HEK293 (cell line): Measurements from ENCODE around the gene RFESD.

Source experiments
- CTCF ChIA-PET: fragments of 350-600 bp; formaldehyde crosslinking; extraction: SDS; loops from one replicate; lab custom pipeline; 2021; ENCODE audit warnings: antibody characterized with exemption; lab: Yijun Ruan, JAX
- POLR2A ChIA-PET: fragments of 300-600 bp; formaldehyde crosslinking; extraction: SDS; loops from one replicate; lab custom pipeline; 2020; ENCODE audit warnings: antibody characterized with exemption, inconsistent platforms; lab: Yijun Ruan, JAX
- H3K27ac ChIP-seq: fragments of 200-500 bp; sonication (Bioruptor generic); 2 replicates; pipeline ENCODE4 v1.5.1; 2014; ENCODE audit warnings: low read depth, low read length, control low read depth, inconsistent platforms; ENCODE audit errors: extremely low read depth
- H3K36me3 ChIP-seq, 2 experiments: fragments of 200-500 bp in 1 of 2; sonication (Bioruptor generic) in 1 of 2; 1 replicate in 1 of 2; 2 replicates in 1 of 2; pipeline ENCODE4 v1.5.1; 2014 to 2017; ENCODE audit warnings: inconsistent platforms in 2 of 2, low read length in 2 of 2; ENCODE audit not compliant: control insufficient read depth in 2 of 2, insufficient read depth in 1 of 2
- H3K4me1 ChIP-seq: fragments of 200-500 bp; sonication (Bioruptor generic); 2 replicates; pipeline ENCODE4 v1.5.1; 2014; ENCODE audit warnings: mild to moderate bottlenecking, low read length, inconsistent platforms; ENCODE audit not compliant: control insufficient read depth, insufficient read depth
- H3K4me3 ChIP-seq: 2 replicates; pipeline ENCODE4 v1.5.1; 2011; ENCODE audit warnings: low read depth, mild to moderate bottlenecking, control low read depth, low read length, moderate library complexity
- H3K9me3 ChIP-seq: fragments of 200-500 bp; sonication (Bioruptor generic); 2 replicates; pipeline ENCODE4 v1.5.1; 2014; ENCODE audit warnings: low read depth, low read length, inconsistent platforms; ENCODE audit not compliant: control insufficient read depth, insufficient read depth
- MYNN ChIP-seq: fragments of 450-650 bp; formaldehyde crosslinking; IDR thresholded peaks from 2 replicates; pipeline ENCODE4 v1.5.1; 2016; ENCODE audit warnings: missing biosample characterization, missing genetic modification characterization, borderline replicate concordance
- SCRT1 ChIP-seq: fragments of 450-650 bp; formaldehyde crosslinking; IDR thresholded peaks from 2 replicates; pipeline ENCODE4 v1.5.1; 2016; ENCODE audit warnings: missing biosample characterization, missing genetic modification characterization, borderline replicate concordance
- SP2 ChIP-seq: fragments of 450-650 bp; formaldehyde crosslinking; IDR thresholded peaks from 2 replicates; pipeline ENCODE4 v1.5.1; 2016; ENCODE audit warnings: missing biosample characterization, missing genetic modification characterization
- WT1 ChIP-seq: fragments of 450-650 bp; formaldehyde crosslinking; IDR thresholded peaks from 2 replicates; pipeline ENCODE4 v1.5.1; 2016; ENCODE audit warnings: missing biosample characterization, missing genetic modification characterization
- ZFP69B ChIP-seq: fragments of 450-650 bp; formaldehyde crosslinking; IDR thresholded peaks from 2 replicates; pipeline ENCODE4 v1.5.1; 2016; ENCODE audit warnings: missing biosample characterization, missing genetic modification characterization
- ZNF112 ChIP-seq: fragments of 450-650 bp; formaldehyde crosslinking; IDR thresholded peaks from 2 replicates; pipeline ENCODE4 v1.5.0; 2017; ENCODE audit warnings: missing biosample characterization, missing genetic modification characterization
- ZNF133 ChIP-seq: fragments of 450-650 bp; formaldehyde crosslinking; IDR thresholded peaks from 2 replicates; pipeline ENCODE4 v1.5.1; 2016; ENCODE audit warnings: missing biosample characterization, missing genetic modification characterization
- ZNF140 ChIP-seq: fragments of 450-650 bp; formaldehyde crosslinking; IDR thresholded peaks from 2 replicates; pipeline ENCODE4 v1.5.1; 2016; ENCODE audit warnings: missing biosample characterization, missing genetic modification characterization
- ZNF175 ChIP-seq: fragments of 450-650 bp; formaldehyde crosslinking; IDR thresholded peaks from 2 replicates; pipeline ENCODE4 v1.5.1; 2016; ENCODE audit warnings: missing biosample characterization, missing genetic modification characterization
- ZNF266 ChIP-seq: fragments of 450-650 bp; formaldehyde crosslinking; IDR thresholded peaks from 2 replicates; pipeline ENCODE4 v1.5.1; 2016; ENCODE audit warnings: missing biosample characterization, missing genetic modification characterization, low read depth
- ZNF530 ChIP-seq: fragments of 450-650 bp; formaldehyde crosslinking; IDR thresholded peaks from 2 replicates; pipeline ENCODE4 v1.5.1; 2016; ENCODE audit warnings: low read depth, missing biosample characterization, missing genetic modification characterization
- ZNF548 ChIP-seq: fragments of 450-650 bp; formaldehyde crosslinking; IDR thresholded peaks from 2 replicates; pipeline ENCODE4 v1.5.1; 2016; ENCODE audit warnings: missing biosample characterization, missing genetic modification characterization
- ZNF560 ChIP-seq: fragments of 450-650 bp; formaldehyde crosslinking; IDR thresholded peaks from 2 replicates; pipeline ENCODE4 v1.5.1; 2017; ENCODE audit warnings: missing biosample characterization, missing genetic modification characterization, borderline replicate concordance
- ZNF585B ChIP-seq: fragments of 450-650 bp; formaldehyde crosslinking; IDR thresholded peaks from 2 replicates; pipeline ENCODE4 v1.5.1; 2016; ENCODE audit warnings: missing biosample characterization, missing genetic modification characterization
- ZNF621 ChIP-seq: fragments of 450-650 bp; formaldehyde crosslinking; IDR thresholded peaks from 2 replicates; pipeline ENCODE4 v1.5.1; 2017; ENCODE audit warnings: missing biosample characterization, missing genetic modification characterization
- TF ChIP-seq, protein P1 (sequence below): fragments of 450-650 bp; formaldehyde crosslinking; IDR thresholded peaks from 2 replicates; pipeline ENCODE4 v1.5.1; 2016; ENCODE audit warnings: missing biosample characterization, missing genetic modification characterization
- TF ChIP-seq, protein P2 (sequence below): fragments of 450-650 bp; formaldehyde crosslinking; IDR thresholded peaks from 2 replicates; pipeline ENCODE4 v1.5.1; 2016; ENCODE audit warnings: missing biosample characterization, missing genetic modification characterization
- TF ChIP-seq, protein P3 (sequence below): fragments of 450-650 bp; IDR thresholded peaks from 2 replicates; pipeline ENCODE4 v1.5.1; 2018; ENCODE audit warnings: missing biosample characterization, mild to moderate bottlenecking, missing genetic modification characterization
- TF ChIP-seq, protein P4 (sequence below): fragments of 450-650 bp; formaldehyde crosslinking; IDR thresholded peaks from 2 replicates; pipeline ENCODE4 v1.5.1; 2016; ENCODE audit warnings: missing biosample characterization, missing genetic modification characterization

Gene RFESD

DNA sequence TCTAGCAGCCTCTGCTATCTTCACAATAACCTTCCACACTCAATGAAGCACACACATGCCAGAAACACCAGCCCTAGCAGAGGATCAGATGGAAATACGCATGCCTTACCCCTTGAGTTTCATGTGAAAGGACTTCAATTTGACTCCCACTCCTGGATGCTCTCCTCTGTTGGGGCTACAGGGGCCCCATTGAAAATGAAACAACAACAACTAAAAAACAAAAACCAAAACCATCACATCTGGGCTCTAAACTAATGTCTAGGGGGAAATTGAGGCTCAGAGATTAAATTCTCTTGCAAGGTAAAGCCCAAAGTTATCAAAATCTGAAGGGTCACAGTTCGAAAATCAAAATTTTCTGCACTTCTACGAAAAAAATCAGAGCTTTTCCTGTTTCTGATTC, 7.9 kb upstream of the RFESD start:
- POLR2A ChIA-PET = no interaction called here
- Histone ChIP-seq H3K9me3 (no peaks in the 10 kb centered on the region), H3K4me1 (no peaks in the 10 kb centered on the region)
- TF ChIP-seq, protein P1, sequence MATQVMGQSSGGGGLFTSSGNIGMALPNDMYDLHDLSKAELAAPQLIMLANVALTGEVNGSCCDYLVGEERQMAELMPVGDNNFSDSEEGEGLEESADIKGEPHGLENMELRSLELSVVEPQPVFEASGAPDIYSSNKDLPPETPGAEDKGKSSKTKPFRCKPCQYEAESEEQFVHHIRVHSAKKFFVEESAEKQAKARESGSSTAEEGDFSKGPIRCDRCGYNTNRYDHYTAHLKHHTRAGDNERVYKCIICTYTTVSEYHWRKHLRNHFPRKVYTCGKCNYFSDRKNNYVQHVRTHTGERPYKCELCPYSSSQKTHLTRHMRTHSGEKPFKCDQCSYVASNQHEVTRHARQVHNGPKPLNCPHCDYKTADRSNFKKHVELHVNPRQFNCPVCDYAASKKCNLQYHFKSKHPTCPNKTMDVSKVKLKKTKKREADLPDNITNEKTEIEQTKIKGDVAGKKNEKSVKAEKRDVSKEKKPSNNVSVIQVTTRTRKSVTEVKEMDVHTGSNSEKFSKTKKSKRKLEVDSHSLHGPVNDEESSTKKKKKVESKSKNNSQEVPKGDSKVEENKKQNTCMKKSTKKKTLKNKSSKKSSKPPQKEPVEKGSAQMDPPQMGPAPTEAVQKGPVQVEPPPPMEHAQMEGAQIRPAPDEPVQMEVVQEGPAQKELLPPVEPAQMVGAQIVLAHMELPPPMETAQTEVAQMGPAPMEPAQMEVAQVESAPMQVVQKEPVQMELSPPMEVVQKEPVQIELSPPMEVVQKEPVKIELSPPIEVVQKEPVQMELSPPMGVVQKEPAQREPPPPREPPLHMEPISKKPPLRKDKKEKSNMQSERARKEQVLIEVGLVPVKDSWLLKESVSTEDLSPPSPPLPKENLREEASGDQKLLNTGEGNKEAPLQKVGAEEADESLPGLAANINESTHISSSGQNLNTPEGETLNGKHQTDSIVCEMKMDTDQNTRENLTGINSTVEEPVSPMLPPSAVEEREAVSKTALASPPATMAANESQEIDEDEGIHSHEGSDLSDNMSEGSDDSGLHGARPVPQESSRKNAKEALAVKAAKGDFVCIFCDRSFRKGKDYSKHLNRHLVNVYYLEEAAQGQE = no peak
- TF ChIP-seq WT1 (no peak), ZNF112 (tag by site-specific recombination) (no peak), ZNF560 (tag by site-specific recombination) (no peak)
- TF ChIP-seq, all 188 proteins: peak for 0
- CTCF ChIA-PET = interaction anchor here (0.9 kb wide), 1 partner anchor 112 kb away, joined by 3 read pairs; no protein-coding TSS in a partner anchor
- no peak overlapping the region for H3K4me3 ChIP-seq
- no peak overlapping the region for H3K27ac ChIP-seq
- no peaks in the 10 kb centered on the region for H3K36me3 ChIP-seq

DNA sequence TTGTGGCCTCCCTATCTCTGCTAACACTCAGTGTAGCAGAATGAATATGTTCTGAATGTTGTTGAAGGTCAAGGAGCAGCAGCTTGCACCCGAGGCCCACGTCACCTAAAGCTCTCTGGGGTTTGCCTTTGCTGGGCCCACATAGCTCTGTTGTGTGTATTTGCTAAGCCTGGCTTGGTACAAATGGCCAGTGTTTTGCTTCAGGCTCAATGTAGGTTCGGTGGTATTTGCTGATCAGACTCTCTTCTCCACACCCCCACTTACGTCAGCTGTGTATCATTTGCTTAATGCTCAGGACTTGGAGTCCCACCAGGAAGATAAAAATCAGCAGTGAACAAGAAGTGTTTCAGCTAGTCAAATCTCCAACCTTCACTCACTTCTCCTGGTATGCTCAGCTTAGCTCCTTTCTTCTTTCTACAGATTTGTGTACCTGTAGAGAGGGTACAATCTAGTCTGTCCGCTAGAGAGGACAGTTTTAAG, 4.8 kb upstream of the RFESD start:
- ChIA-PET CTCF (interaction anchor here (1.3 to 7.4 kb wide), 5 partner anchors 10 to 207 kb away, joined by 4 to 64 read pairs (median 8); no protein-coding TSS in a partner anchor), POLR2A (no interaction called here)
- H3K9me3 ChIP-seq = no peaks in the 10 kb centered on the region
- H3K4me3 ChIP-seq = no peak overlapping the region
- TF ChIP-seq SCRT1 (tag by site-specific recombination) (no peak), ZNF585B (no peak), ZNF140 (tag by site-specific recombination) (no peak), ZFP69B (tag by site-specific recombination) (no peak), ZNF175 (tag by site-specific recombination) (no peak), ZNF548 (tag by site-specific recombination) (no peak), ZNF133 (tag by site-specific recombination) (no peak), ZNF530 (tag by site-specific recombination) (no peak), ZNF266 (tag by site-specific recombination) (no peak), MYNN (no peak), ZNF621 (tag by site-specific recombination) (no peak), SP2 (tag by site-specific recombination) (no peak)
- TF ChIP-seq, protein P2, sequence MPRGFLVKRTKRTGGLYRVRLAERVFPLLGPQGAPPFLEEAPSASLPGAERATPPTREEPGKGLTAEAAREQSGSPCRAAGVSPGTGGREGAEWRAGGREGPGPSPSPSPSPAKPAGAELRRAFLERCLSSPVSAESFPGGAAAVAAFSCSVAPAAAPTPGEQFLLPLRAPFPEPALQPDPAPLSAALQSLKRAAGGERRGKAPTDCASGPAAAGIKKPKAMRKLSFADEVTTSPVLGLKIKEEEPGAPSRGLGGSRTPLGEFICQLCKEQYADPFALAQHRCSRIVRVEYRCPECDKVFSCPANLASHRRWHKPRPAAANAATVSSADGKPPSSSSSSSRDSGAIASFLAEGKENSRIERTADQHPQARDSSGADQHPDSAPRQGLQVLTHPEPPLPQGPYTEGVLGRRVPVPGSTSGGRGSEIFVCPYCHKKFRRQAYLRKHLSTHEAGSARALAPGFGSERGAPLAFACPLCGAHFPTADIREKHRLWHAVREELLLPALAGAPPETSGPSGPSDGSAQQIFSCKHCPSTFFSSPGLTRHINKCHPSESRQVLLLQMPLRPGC (tag by site-specific recombination) = no peak
- TF ChIP-seq, protein P3, sequence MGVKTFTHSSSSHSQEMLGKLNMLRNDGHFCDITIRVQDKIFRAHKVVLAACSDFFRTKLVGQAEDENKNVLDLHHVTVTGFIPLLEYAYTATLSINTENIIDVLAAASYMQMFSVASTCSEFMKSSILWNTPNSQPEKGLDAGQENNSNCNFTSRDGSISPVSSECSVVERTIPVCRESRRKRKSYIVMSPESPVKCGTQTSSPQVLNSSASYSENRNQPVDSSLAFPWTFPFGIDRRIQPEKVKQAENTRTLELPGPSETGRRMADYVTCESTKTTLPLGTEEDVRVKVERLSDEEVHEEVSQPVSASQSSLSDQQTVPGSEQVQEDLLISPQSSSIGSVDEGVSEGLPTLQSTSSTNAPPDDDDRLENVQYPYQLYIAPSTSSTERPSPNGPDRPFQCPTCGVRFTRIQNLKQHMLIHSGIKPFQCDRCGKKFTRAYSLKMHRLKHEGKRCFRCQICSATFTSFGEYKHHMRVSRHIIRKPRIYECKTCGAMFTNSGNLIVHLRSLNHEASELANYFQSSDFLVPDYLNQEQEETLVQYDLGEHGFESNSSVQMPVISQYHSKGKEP = no peak
- TF ChIP-seq, protein P4, sequence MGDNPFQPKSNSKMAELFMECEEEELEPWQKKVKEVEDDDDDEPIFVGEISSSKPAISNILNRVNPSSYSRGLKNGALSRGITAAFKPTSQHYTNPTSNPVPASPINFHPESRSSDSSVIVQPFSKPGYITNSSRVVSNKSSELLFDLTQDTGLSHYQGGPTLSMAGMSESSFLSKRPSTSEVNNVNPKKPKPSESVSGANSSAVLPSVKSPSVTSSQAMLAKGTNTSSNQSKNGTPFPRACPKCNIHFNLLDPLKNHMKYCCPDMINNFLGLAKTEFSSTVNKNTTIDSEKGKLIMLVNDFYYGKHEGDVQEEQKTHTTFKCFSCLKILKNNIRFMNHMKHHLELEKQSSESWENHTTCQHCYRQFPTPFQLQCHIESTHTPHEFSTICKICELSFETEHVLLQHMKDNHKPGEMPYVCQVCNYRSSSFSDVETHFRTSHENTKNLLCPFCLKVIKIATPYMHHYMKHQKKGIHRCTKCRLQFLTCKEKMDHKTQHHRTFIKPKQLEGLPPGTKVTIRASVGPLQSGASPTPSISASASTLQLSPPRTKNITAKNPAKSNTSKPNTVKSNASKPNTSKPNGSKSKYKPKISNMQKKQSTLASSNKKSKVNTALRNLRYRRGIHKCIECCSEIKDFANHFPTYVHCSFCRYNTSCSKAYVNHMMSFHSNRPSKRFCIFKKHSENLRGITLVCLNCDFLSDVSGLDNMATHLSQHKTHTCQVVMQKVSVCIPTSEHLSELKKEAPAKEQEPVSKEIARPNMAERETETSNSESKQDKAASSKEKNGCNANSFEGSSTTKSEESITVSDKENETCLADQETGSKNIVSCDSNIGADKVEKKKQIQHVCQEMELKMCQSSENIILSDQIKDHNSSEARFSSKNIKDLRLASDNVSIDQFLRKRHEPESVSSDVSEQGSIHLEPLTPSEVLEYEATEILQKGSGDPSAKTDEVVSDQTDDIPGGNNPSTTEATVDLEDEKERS (tag by site-specific recombination) = no peak
- H3K36me3 ChIP-seq = no peaks in the 10 kb centered on the region
- no peaks in the 10 kb centered on the region for H3K4me1 ChIP-seq
- H3K27ac ChIP-seq = no peak overlapping the region
